GM21447 (cell line): ENCODE measurements around the gene AGRN.
"Not testable (repeated sequence)": the region's sequence is repeated elsewhere in the genome, so short reads cannot be mapped to it uniquely, and the experiment has no call there.

ENCODE experiments used
- ATAC-seq: cut with Tn5 transposase; IDR thresholded peaks from one replicate; pipeline ENCODE4 v1.9.1; 2021; ENCODE audit not compliant: unreplicated experiment

The AGRN gene

DNA sequence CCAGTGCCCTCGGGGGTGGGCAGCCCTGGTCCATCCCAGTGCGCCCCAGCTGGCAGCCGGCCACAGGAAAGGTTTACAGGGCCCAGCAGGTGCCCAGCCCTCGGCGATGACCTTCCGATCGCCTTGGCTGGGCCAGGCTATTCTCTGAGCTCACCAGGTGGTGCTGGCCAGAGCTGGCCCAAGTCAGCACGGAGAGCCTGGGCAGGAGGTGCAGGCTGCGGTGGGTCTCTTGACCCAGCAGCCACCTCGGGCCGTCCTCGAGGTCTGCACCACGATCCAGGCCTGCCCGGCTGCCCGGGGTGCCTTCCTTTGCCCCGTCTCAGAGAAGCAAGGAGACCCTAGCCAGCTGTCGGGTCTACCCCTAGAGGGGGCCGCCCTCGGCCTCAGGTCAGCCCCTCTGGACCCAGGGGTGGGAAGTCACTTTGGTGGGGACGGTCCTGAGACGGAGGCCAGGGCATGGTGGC lies 38.4 kb upstream of the AGRN start:
- no peak for ATAC-seq

DNA sequence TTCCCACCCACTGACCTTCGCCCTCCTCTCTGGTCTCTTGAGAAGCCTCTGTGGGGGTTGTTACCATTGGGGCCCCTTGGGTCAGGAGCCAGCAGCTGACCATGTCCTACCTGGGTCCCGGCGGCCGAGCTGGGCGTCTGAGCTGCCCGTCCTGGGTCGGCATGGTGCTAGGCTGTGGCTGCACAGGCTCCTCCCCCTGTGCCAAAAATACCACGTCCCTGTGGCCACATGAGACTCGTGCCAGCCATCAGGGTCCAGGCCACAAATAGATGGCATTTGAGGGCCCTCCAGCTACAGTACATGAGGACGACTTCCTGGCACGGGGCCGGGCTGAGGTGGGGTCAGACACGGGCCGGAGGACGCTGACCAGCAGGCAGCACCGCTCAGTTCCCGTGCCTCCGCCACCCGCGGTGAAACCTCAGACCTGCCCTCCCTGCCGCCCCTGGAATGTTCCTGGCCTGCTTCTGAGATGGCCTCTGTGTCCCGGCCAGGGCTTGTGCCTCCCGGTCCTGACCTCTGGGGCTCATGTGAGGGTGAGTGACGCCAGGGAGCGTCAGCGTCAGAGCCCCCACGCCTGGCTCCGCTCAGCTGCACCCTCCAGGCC lies 37.9 kb upstream of the AGRN start, which contains the start of gene PERM1:
Gene PERM1 (minus strand): TSS at position 139 of the 604 bp plus-strand sequence. CDS start 1,064 bp downstream, outside the sequence.
- no peak for ATAC-seq

DNA sequence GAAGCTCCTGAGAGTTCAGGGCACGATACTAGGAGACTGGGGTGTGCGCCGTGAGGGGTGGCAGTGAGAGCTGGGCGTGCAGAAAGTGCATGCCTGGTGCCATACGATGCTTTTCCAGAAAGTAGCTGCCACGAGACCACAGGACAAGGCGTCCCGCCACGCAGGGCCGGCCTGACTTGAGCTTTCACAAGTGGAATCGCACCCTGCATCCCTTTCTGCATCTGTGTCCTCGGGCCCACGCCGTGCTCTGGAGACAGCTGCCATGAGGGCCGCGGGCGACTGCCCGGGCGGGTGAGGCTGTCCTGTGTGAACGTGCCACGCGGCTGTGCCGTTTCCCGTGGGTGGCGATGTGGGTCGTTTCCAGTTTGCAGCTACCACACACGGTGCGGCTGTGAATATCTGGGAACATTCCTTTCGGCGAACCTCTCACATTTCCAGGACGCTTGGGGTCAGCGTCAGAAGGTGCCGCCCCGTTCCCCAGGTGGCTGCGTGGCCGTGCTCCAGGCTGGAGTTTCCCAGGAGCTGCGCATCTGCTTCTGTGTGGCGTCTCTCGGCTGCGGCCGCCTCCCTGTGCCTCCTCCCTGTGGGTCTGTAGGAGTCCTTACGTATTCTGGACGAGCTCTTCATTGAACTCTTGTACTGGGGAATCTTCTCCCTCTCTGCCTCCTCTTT lies 37.0 kb upstream of the AGRN start:
- no peak for ATAC-seq

DNA sequence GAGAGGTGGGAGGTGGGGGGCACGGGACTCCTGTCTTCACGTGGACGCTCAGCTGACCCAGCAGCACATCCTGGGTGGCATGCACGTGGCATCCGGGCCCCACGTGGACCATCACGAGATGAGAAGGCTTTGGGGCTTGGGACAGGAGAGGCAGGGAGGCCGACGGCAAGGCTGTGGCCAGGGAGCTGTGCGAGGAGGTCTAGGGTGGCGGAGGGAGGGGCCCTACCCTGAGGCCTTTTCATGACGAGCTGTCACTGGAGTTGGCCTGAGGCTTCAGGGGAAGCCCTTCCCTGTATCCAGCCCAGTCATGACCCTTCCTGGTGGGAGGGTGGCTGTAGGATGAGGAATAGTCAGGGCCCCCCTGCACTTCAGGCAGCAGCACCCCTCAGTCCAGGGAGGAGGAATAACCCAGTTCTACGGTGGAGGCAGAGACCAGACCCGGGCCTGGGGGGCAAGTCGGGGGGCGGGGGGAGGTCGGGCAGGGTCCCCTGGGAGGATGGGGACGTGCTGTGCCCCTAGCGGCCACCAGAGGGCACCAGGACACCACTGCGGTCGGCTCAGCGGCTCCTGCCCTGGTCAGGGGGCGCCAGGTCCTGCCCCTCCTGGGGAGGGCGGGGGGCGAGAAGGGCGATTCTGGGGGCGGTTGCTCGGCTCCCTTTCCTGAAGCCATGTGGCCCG lies 36.0 kb upstream of the AGRN start:
- no peak for ATAC-seq

DNA sequence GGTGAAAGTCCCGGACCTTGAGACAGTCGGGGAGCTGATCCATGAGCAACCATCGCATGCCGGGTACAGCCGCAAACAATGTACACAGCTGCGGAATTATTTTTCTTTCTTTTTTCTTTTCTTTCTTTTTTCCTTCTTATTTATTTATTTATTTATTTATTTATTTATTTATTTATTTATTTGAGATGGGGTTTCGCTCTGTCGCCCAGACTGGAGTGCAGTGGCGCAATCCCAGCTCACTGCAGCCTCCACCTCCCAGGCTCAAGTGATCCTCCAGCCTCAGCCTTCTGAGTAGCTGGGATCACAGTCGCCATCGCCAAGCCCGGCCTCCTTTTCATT lies 35.5 kb upstream of the AGRN start:
- ATAC-seq, result no peak

DNA sequence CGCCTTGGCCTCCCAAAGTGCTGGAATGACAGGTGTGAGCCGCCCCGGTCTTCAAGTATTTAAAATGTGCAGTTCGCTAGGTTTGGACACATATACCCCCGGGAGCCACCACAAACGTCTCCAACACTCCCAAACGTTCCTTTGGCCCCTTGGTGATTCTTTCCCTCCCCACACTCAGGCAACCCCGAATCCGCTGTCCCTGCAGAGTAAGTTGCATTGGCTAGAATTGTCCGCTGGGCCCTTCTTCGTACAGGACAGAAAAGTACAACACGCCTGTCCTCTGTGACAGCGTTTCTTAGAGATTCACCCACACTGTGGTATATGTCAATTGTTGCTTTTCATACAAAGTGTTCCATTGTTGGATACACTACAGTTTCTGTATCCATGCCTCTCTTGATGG lies 34.8 kb upstream of the AGRN start:
- no peak for ATAC-seq

DNA sequence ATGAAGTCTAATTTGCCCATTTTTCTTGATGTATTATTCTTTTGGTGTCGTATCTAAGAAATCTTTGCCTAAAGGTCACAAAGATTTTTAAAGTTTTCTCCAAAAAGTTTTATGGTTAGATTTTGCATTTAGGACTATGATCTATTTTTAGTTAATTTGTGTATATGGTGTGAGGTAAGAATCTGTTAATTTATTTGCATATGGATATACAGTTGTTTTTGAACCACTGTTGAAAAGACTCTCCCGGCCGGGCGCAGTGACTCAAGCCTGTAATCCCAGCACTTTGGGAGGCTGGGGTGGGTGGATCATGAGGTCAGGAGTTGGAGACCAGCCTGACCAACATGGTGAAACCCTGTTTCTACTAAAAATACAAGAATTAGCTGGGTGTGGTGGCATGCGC lies 31.9 kb upstream of the AGRN start:
- not testable (repeated sequence) for ATAC-seq

DNA sequence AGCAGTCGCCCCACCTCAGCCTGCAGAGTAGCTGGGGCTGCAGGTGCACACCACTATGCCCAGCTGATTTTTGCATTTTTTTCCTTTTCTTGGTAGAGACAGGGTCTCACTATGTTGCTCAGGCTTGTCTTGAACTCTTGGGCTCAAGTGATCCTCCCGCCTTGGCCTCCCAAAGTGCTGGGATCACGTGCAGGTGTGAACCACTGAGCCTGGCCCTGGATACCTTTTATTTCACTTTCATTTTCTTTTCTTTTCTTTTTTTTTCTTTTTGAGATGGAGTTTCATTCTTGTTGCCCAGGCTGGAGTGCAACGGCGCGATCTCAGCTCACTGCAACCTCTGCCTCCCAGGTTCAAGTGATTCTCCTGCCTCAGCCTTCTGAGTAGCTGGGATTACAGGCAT lies 28.6 kb upstream of the AGRN start:
- not testable (repeated sequence) for ATAC-seq

DNA sequence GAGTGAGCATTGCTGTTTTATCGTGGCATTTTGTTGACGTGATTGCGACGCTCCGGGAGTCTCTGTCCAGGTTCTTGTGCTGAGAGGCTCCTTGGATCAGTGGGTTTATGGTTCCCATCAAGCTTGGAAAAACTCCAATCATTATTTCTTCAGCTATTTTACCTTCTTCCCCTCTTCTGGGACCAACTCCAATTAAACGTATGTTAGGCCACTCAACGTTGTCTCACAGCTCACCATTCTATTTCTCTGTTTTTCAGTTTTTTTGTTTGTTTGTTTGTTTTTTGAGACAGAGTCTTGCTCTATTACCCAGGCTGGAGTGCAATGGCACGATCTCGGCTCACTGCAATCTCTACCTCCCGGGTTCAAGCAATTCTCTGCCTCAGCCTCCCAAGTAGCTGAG lies 28.0 kb upstream of the AGRN start:
- ATAC-seq, result no peak

DNA sequence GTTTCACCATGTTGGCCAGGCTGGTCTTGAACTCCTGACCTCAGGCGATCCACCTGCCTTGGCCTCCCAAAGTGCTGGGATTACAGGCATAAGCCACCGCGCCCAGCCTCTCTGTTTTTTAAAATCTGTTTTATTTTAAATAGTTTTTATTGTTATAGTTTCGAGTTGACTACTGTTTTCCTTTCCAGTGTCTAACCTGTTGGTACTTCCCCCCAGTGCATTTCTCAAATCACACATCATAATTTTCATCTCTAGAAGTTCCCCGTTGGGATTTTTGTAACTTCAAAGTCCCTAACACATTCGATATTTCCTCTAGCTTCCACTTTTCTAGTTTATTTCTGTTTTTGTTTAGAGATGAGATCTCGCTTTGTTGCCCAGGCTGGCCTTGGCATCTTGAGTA lies 27.6 kb upstream of the AGRN start:
- no peak for ATAC-seq

DNA sequence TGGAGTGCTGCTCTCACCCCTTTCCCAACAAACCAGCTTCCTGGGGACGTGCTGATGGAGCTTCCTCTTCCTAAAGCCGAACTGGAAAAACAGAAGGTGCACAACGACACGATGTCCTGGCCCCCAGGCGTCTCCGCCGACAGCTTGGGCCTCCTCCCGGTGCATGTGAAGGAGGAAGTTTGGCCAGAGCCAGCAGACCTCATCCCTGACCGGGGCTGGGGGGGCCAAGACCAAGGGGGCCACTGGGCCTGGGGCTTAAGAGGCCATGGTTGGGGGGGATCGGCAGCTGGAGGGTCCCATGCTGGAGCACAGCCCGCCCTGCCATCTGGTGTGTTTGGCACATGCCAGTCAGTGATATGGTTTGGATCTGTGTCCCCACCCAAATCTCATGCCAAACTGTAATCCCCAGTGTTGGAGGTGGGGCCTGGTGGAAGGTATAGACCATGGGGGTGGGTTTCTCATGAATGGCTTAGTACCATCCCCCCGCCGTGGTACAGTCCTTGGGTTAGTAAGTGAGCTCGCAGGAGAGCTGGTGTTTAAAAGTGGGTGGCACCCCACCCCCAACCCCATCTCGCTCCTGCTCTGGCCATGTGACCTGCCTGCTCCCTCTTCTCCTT lies 26.4 kb upstream of the AGRN start:
- ATAC-seq, result no peak

DNA sequence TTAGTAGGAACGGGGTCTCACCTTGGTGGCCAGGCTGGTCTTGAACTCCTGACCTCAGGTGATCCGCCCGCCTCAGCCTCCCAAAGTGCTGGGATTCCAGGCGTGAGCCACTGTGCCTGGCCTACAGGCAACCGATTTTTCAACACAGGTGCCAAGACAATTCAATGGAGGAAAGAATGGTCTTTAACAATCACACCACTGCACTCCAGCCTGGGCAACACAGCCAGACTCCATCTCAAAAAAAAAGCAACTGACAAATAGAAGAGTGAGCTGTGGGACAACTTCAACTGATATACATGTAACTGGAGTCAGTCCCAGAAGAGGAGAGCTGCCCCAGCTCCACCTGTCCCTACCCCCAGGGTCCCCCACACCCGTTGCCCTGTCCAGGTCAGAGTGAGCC lies 25.4 kb upstream of the AGRN start:
- not testable (repeated sequence) for ATAC-seq

DNA sequence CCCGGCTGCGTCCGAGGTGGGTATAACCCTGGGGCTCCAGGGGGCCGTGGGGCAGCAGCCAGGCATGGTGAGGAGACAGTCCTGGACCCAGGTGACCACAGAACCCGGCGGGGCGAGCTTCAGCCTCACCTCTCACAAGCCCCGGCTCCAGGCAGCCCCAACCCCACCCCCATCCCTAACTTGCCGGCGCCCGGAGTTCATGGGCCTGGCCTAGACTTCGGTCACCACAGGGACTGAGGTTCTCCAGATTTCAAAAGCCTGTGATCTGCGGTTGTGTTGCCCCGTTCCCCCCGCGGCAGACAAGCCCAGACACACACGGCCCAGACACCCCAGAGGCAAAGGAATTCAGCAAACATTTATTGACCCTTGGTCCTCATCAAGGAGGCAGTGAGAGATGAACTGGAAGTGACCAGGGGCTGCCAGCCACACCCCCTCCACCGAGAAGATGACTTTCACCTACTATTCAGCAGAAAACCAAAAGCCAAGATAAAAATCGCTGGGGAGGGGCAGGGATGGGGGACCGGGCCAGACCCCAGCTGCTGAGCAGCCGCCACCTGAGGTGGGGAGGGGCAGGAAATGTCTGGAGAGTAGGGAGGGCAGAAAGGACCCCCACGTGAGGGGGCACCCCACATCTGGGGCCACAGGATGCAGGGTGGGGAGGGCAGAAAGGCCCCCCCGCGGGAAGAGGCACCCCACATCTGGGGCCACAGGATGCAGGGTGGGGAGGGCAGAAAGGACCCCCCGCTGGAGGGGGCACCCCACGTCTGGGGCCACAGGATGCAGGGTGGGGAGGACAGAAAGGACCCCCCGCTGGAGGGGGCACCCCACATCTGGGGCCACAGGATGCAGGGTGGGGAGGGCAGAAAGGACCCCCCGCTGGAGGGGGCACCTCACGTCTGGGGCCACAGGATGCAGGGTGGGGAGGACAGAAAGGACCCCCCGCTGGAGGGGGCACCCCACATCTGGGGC lies 24.0 kb upstream of the AGRN start:
- ATAC-seq, result no peak

DNA sequence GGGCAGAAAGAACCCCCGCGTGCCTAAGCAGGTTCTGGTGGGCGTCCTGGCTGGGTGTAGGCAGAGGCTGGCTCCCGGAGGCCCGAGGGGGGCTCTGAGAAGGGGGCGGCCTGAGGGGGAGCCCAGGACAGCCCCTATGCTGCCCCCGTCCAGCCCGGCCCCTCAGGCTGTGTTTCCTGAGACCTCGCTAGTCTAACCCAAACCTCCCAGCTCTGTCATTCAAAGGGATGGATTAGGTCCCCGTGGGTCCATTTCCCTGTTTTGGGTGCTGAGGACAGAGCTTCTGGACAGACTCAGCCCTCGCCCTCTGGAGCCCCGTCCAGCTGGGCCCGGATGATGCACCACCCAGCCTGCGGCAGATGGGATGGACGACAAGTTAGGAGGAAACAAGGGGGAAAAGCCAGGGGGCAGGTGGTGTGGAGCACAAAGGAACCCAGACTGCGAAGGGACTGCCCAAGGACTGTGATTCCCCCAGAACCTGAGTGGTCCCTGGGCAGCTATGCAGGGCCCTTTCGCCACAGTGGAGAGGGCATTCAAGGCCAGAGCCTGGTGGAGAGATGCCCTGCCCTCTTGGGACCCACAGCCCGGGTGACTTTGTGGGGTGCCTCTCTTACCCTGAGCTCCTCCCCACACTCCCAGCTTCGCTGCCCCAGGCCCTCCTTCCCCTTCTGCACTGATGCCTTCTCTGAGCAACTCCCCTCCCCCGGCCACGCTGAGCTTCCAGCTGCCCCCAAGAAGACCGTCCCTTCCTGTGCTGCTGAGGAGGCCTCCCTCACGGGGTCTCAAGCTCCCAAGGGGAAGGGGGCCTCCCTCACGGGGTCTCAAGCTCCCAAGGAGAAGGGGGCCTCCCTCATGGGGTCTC lies 22.8 kb upstream of the AGRN start:
- ATAC-seq, result no peak

DNA sequence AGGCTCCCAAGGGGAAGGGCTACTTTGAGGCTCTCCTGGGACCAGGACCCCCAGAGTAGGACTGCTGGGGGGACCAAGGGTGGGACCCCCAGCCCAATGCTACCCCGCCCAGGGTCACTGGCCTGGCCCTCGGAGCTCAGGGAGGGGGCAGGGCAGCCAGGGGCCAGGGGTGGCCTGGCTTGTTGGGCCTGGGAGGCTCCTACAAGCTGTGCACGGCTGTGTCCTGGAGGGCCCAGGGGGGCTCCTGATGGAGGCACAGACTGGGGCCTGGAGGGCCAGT lies 22.3 kb upstream of the AGRN start:
- ATAC-seq, result no peak

DNA sequence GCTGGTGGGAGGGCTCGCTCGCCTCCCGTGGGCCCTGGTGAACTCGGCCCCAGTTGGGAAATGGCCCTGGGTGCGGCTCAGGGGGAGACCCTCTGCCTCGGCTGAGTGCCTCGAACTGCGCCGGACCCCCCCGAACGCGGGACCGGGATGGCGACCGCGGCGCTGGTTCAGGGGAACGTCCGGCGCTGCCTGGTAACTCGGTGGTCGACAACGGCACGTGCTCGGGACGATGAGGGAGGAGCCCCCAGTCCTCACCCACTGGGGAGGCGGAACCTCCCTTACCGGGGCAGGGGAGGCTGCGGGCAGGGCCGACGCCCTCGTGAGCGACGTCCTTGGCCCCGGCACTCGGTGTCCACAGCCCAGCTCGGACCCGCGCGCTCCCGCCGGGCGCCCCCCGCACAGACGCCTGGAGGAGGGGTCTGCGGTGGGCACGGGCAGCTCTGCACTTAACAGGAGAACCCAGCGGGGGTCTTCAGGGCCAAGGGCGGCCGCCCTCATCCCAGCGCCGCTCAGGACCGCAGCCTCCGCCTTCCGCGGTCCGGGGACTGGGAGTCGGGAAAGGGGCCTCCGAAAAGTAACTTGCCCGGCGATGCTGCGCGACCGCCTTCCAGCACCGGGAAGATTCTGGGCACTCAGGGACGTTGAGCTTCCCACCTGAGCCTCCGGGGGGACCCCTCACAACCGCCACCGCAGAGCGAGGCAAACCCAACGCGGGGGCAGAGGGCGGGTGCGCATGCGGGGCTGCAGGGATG lies 21.8 kb upstream of the AGRN start:
- ATAC-seq, result no peak

DNA sequence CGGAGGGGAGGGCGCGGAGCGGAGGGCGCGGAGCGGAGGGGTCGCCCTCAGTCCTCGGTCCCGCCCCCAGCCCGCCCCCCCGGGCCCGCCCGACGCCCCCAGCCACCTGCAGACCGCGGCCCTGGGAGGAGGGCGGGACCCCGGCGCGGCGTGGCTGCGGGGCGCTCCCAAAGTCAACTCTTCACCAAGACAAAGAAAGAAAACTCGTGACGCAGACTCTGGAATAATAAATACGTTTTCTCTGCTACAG lies 21.2 kb upstream of the AGRN start:
- ATAC-seq, result no peak

DNA sequence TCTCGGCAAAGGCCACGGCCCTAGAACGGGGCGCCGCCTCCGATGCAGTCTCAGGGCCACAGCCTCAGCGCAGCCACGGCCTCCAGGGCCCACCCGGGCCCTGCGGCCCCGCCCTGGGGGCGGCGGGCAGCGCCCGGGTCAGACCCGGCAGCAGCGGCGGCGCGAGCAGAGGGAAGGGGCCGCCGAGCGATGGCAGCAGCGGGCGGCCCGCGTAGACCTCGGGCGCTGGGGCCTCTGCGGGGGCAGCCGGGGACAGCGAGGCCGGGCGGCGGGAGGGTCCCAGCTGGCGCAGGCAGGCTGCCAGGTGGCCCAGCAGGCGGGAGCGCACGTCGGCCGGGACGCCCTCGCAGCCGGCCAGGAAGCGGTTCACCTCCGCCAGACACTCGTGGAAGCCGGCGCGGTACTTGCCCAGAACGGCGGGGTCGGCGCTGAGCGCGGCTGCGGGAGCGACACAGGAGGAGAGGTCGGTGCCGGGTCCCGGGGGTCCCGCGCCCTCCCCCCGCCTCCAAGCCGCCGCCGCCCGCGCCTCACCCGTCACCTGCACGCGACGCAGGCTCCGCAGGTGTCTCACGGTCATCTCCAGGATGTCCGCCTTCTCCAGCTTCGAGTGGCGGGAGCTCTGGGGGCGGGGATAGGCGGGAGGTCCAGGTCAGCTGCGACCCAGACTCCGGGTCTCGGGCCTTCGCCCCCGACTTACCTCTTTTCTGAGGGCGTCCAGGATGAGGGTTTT lies 20.8 kb upstream of the AGRN start:
- ATAC-seq, result no peak

DNA sequence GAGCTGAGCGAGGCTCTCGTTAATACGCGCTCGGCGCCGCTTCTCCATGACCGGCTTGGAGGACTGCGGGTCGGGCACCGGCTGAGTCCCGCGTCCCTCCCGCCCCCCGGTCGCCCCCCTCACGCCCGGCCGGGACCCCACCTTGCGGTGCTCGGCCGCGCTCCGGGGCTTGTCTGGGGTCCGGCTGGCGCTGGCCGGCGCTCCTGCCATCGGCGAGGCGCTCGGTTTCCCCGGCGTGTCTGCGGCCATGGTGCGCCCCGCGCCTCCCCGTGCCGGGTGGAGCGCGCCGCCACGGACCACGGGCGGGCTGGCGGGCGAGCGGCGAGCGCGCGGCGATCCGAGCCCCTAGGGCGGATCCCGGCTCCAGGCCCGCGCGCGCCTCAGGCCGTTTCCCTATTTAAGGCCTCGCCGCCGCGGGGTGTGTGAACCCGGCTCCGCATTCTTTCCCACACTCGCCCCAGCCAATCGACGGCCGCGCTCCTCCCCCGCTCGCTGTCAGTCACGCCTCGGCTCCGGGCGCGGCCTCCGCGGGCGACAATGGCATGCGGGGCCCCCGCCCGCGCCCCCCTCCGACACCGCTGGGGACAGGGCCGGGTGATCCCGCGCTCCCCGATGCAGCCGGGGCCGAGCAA lies 20.1 kb upstream of the AGRN start, which contains the start of gene HES4:
Gene HES4 (minus strand): TSS at position 373 of the 632 bp plus-strand sequence. CDS start 124 bp downstream, at position 249.
- peak; percentile 30 for ATAC-seq
